Naive thymus-derived CD4-positive, alpha-beta T cell (primary cell): Measurements from ENCODE around the gene SSC5D. TPM values are rescaled to one million over a fixed set of nuclear protein-coding genes. Genes with fewer than 3 reads are reported as not detected.
A peak's percentile ranks its signal among the peaks of the same experiment; 100 is the strongest.

ENCODE experiments used
- ATAC-seq: fragments of 150-1000 bp; cut with Tn5 transposase; 2 replicates; pipeline ENCODE4 v1.10.0; 2021; ENCODE audit warnings: mild to moderate bottlenecking, moderate library complexity
- CTCF ChIA-PET: fragments of 350-600 bp; sonication (Branson Sonifier 250); formaldehyde crosslinking; loops from one replicate; lab custom pipeline; 2021; ENCODE audit warnings: antibody characterized with exemption; lab: Charles Lee
- POLR2A ChIA-PET: fragments of 350-600 bp; sonication (Branson Sonifier 250); formaldehyde crosslinking; loops from one replicate; lab custom pipeline; 2021; ENCODE audit warnings: antibody characterized with exemption, inconsistent platforms; lab: Charles Lee
- DNase-seq, 9 donors: peaks; one replicate each; pipeline versions ENCODE4 v3.0.0 to v3.0.0-alpha.2; 2020 to 2022; ENCODE audit warnings: mixed read lengths in 1 of 9
- H3K27ac ChIP-seq: one replicate; pipeline ENCODE4 v1.7.0; 2013; ENCODE audit warnings: mild to moderate bottlenecking, low read depth, low read length, moderate library complexity
- H3K27me3 ChIP-seq, 2 donors: one replicate each; pipeline ENCODE4 v1.7.0; 2013; ENCODE audit warnings: low read length in 2 of 2, mild to moderate bottlenecking in 2 of 2, moderate library complexity in 2 of 2; ENCODE audit not compliant: control insufficient read depth in 2 of 2, insufficient read depth in 2 of 2
- H3K36me3 ChIP-seq, 3 experiments: 1 replicate in 2 of 3; 2 replicates in 1 of 3; pipeline ENCODE4 v1.7.0; 2013; ENCODE audit warnings: low read length in 3 of 3, mild to moderate bottlenecking in 3 of 3, moderate library complexity in 1 of 3; ENCODE audit not compliant: insufficient read depth in 3 of 3, control insufficient read depth in 2 of 3
- H3K4me1 ChIP-seq, 2 donors: one replicate each; pipeline ENCODE4 v1.7.0; 2013; ENCODE audit warnings: low read length in 2 of 2, mild to moderate bottlenecking in 2 of 2, moderate library complexity in 1 of 2; ENCODE audit not compliant: control insufficient read depth in 2 of 2, insufficient read depth in 2 of 2
- H3K4me3 ChIP-seq: 2 replicates; pipeline ENCODE4 v1.7.0; 2013; ENCODE audit warnings: mild to moderate bottlenecking, low read length
- H3K9me3 ChIP-seq, 3 experiments: 1 replicate in 2 of 3; 2 replicates in 1 of 3; pipeline ENCODE4 v1.7.0; 2013; ENCODE audit warnings: low read length in 3 of 3; ENCODE audit not compliant: control insufficient read depth in 2 of 3
- H3K27ac Mint-ChIP-seq, 9 donors: one replicate each; pipeline ENCODE4 v1.8.0; 2020 to 2022; ENCODE audit warnings: mixed read lengths in 9 of 9, mild to moderate bottlenecking in 8 of 9, moderate library complexity in 5 of 9, inconsistent platforms in 2 of 9
- H3K27me3 Mint-ChIP-seq, 5 donors: one replicate each; pipeline ENCODE4 v1.8.0; 2021 to 2022; ENCODE audit warnings: mixed read lengths in 5 of 5, mild to moderate bottlenecking in 1 of 5
- H3K36me3 Mint-ChIP-seq, 5 donors: one replicate each; pipeline ENCODE4 v1.8.0; 2020 to 2022; ENCODE audit warnings: mixed read lengths in 5 of 5, mild to moderate bottlenecking in 3 of 5, inconsistent platforms in 1 of 5
- H3K4me1 Mint-ChIP-seq, 7 donors: one replicate each; pipeline ENCODE4 v1.8.0; 2020 to 2022; ENCODE audit warnings: mixed read lengths in 7 of 7, mild to moderate bottlenecking in 3 of 7, inconsistent platforms in 1 of 7
- H3K4me3 Mint-ChIP-seq, 10 donors: one replicate each; pipeline ENCODE4 v1.8.0; 2020 to 2022; ENCODE audit warnings: mild to moderate bottlenecking in 10 of 10, mixed read lengths in 10 of 10, moderate library complexity in 6 of 10, inconsistent platforms in 2 of 10
- H3K9me3 Mint-ChIP-seq, 11 donors: one replicate each; pipeline ENCODE4 v1.8.0; 2020 to 2022; ENCODE audit warnings: mixed read lengths in 11 of 11, mild to moderate bottlenecking in 4 of 11, inconsistent platforms in 1 of 11, moderate library complexity in 1 of 11
- intact Hi-C, 2 donors: fragments of 100-400 bp; cut with micrococcal nuclease; formaldehyde crosslinking; loops; one replicate each; pipeline ENCODE4 v1.15.1; 2023
- polyA plus RNA-seq, 2 donors: library from polyadenylated mRNA; unstranded; fragments of 300-500 nt; fragmentation: Illumina TruSeq; gene quantifications; one replicate each; pipeline ENCODE4 v1.2.3, GENCODE V29; 2021
- total RNA-seq, 6 experiments: library from RNA in 5 of 6; stranded (reverse) in 5 of 6; gene quantifications; 1 replicate in 5 of 6; 2 replicates in 1 of 6; pipeline ENCODE4 v1.2.3 and lab custom pipeline; 2021 to 2026

Gene SSC5D
- total and polyA plus RNA-seq, 7 experiments from 2014 or later, result 0.21 to 0.48 (median 0.35) TPM; not detected in 2

- Mint-ChIP-seq H3K4me3 (peak overlapping the region; percentile 29 to 89 (median 72)), H3K36me3 (peaks cover 0 to 6% (median 1%) of the 10 kb centered on the region in 5 donors), H3K9me3 (peaks cover 0 to 2% (median 0%) of the 10 kb centered on the region in 11 donors), H3K27ac (peak overlapping the region in 4 of 9 donors; percentile 17 to 64 (median 46)), H3K27me3 (no peaks in the 10 kb centered on the region), H3K4me1 (peaks cover 9 to 31% (median 16%) of the 10 kb centered on the region in 7 donors)
- Histone ChIP-seq H3K4me3 (peak overlapping the region; percentile 75), H3K9me3 (no peaks in the 10 kb centered on the region), H3K36me3 (peaks cover 0 to 21% (median 0%) of the 10 kb centered on the region in 3 experiments), H3K27me3 (no peaks in the 10 kb centered on the region), H3K4me1 (peaks cover 12 to 13% of the 10 kb centered on the region in 2 donors), H3K27ac (peak overlapping the region; percentile 63)
- ChIA-PET CTCF (interaction anchor here (1.1 kb wide), 1 partner anchor 140 kb away, joined by 3 read pairs; the partner anchor contains the start of gene ZNF784), POLR2A (interaction anchor here (0.6 to 1.6 kb wide), 4 partner anchors 8 to 143 kb away, joined by 3 to 5 read pairs (median 4); partner anchors contain the start of gene ZNF628)
- DNase-seq (no peak), ATAC-seq (no peak)
- intact Hi-C loops, result loop anchor here in 1 of 2 donors (2.0 kb wide), 1 partner anchor 19 kb away; no protein-coding TSS in a partner anchor
Observed at GRCh38 chr19:55483706-55484592, 4.3 kb upstream of the SSC5D start.

GRCh38 chr19:55484593-55485438 is 3.4 kb upstream of the SSC5D start, which contains the start of gene NAT14:
NAT14 (plus strand) TSS chr19:55485188; CDS start chr19:55485709, 521 bp downstream.
- intact Hi-C loops, result loop anchor here (1.0 to 2.0 kb wide), 3 partner anchors 9 to 18 kb away; partner anchors contain the start of gene ZNF628 (in 2 of the 2)
- H3K4me3 ChIP-seq, result peak within 1 kb of the TSS; percentile 75
- ATAC-seq, result peak; percentile 78
- Mint-ChIP-seq H3K4me1 (peaks cover 5 to 23% (median 9%) of the 10 kb centered on the region in 7 donors), H3K27me3 (no peaks in the 10 kb centered on the region), H3K27ac (peak within 1 kb of the TSS; percentile 8 to 93 (median 83)), H3K36me3 (peaks cover 0 to 2% (median 0%) of the 10 kb centered on the region in 5 donors), H3K9me3 (no peaks in the 10 kb centered on the region), H3K4me3 (peak within 1 kb of the TSS; percentile 72 to 89 (median 78))
- H3K36me3 ChIP-seq, result peaks cover 0 to 21% (median 0%) of the 10 kb centered on the region in 3 experiments
- H3K9me3 ChIP-seq, result no peaks in the 10 kb centered on the region
- H3K4me1 ChIP-seq, result peaks cover 12 to 13% of the 10 kb centered on the region in 2 donors
- DNase-seq, result peak; percentile 41 to 79 (median 62)
- ChIA-PET POLR2A (interaction anchor here (0.6 to 1.6 kb wide), 8 partner anchors 8 to 374 kb away, joined by 3 to 5 read pairs (median 4); partner anchors contain the start of gene ZNF628), CTCF (interaction anchor here (0.6 to 1.1 kb wide), 3 partner anchors 18 to 356 kb away, joined by 3 read pairs; partner anchors contain the start of gene ZNF784)
- H3K27ac ChIP-seq, result peak within 1 kb of the TSS; percentile 63
- H3K27me3 ChIP-seq, result no peaks in the 10 kb centered on the region

- H3K4me3 Mint-ChIP-seq, result peak overlapping the region; percentile 72 to 89 (median 78)
- peak overlapping the region; percentile 75 for H3K4me3 ChIP-seq
- peak overlapping the region in 8 of 9 donors; percentile 44 to 93 (median 86) for H3K27ac Mint-ChIP-seq
- intact Hi-C loops, result loop anchor here (1.0 to 2.0 kb wide), 3 partner anchors 9 to 18 kb away; partner anchors contain the start of gene ZNF628 (in 2 of the 2)
- H3K4me1 ChIP-seq, result peaks cover 12 to 13% of the 10 kb centered on the region in 2 donors
- no peaks in the 10 kb centered on the region for H3K27me3 Mint-ChIP-seq
- peaks cover 0 to 21% (median 0%) of the 10 kb centered on the region in 3 experiments for H3K36me3 ChIP-seq
- no peaks in the 10 kb centered on the region for H3K27me3 ChIP-seq
- no peaks in the 10 kb centered on the region for H3K9me3 ChIP-seq
- DNase-seq (peak in 1 of 9 donors; percentile 20), ATAC-seq (peak; percentile 2)
- CTCF ChIA-PET, result interaction anchor here (0.6 to 1.1 kb wide), 4 partner anchors 18 to 357 kb away, joined by 3 read pairs; partner anchors contain the start of gene ZNF784
- peaks cover 5 to 18% (median 9%) of the 10 kb centered on the region in 7 donors for H3K4me1 Mint-ChIP-seq
- POLR2A ChIA-PET, result interaction anchor here (0.6 to 1.6 kb wide), 7 partner anchors 9 to 375 kb away, joined by 3 to 5 read pairs (median 4); partner anchors contain the start of gene ZNF628
- H3K27ac ChIP-seq, result peak overlapping the region; percentile 63
- H3K36me3 Mint-ChIP-seq, result peaks cover 0 to 1% (median 0%) of the 10 kb centered on the region in 5 donors
- no peaks in the 10 kb centered on the region for H3K9me3 Mint-ChIP-seq
Observed at GRCh38 chr19:55485439-55486011, 2.7 kb upstream of the SSC5D start.

GRCh38 chr19:55486043-55486970 is 1.9 kb upstream of the SSC5D start:
- DNase-seq (no peak), ATAC-seq (no peak)
- Histone ChIP-seq H3K27me3 (no peaks in the 10 kb centered on the region), H3K4me3 (no peak overlapping the region), H3K9me3 (no peaks in the 10 kb centered on the region), H3K4me1 (peaks cover 12 to 13% of the 10 kb centered on the region in 2 donors), H3K36me3 (peaks cover 0 to 17% (median 0%) of the 10 kb centered on the region in 3 experiments), H3K27ac (peak overlapping the region; percentile 63)
- Mint-ChIP-seq H3K9me3 (no peaks in the 10 kb centered on the region), H3K27ac (peak overlapping the region; percentile 8 to 93 (median 83)), H3K36me3 (peaks cover 0 to 1% (median 0%) of the 10 kb centered on the region in 5 donors), H3K27me3 (no peaks in the 10 kb centered on the region), H3K4me1 (peaks cover 5 to 16% (median 9%) of the 10 kb centered on the region in 7 donors), H3K4me3 (peak overlapping the region; percentile 56 to 89 (median 78))
- CTCF ChIA-PET, result interaction anchor here (0.9 to 1.4 kb wide), 2 partner anchors 17 to 18 kb away, joined by 3 read pairs; no protein-coding TSS in a partner anchor
- POLR2A ChIA-PET, result interaction anchor here (0.7 to 1.6 kb wide), 3 partner anchors 9 to 18 kb away, joined by 3 to 5 read pairs (median 3); partner anchors contain the start of gene ZNF628
- intact Hi-C loops, result no loop called here
